ENCODE data around the gene CCDC12.

The CCDC12 gene

DNA sequence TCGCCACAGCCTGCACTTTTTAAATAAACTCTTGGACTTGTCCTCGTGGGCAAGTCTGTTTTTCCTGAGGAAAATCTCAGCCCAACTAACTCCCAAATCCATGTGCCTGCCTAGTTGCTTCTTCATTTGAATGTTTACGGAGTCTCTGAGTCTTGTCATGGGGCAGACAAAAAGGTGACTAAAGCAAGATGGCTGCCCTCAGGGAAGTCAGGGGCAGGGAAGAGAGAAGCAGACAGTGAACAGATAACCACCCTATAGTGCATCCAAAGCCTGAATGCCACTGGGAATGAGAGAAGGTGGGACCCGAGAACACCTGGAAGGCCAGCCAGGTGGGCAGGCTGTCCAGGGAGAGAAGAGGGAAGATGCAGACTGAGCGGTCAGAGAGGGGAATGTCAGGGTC is 21.4 kb downstream of the CCDC12 start:
- DNase-seq (ENCODE audit: low read depth) = no peak

- DNase-seq (ENCODE audit: low read depth) = no peak
Measured at GRCh38 chr3:46954178-46954577, 22.4 kb downstream of the CCDC12 start.

DNA sequence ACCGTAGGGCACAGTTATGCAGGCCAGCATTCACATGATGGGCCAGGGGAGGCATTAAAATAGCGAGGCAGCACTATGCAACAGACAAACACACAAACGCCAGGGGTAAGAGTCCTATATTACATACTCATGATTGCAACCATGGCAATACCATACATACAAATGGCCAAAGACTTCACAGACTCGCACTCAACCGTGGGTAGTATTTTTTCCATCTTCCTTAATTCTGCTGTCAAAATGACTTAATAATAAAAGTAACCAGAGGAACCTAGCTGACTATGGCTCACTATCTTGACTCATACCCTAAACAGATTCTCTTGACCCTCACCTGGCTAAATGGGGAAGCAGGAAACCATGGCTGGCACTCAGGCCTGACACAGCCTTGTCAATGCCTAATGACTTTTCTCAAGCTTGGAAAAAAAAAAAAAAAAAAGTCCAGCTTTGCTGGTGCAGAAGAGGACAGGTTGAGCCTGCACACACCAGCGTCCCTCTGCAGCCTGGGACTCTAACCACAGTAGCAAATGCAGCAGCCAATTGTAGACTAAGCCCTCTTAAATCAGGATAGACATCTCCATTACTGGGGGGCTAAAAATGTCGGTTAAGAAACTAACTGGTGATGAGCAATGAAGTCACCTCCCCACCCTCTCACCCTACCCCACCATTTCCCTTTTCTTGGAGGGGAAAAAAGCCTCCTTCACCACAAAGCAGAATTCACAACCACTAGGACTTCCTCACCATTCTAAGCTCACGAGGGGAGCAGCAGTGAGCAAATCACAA is 23.1 kb downstream of the CCDC12 start:
- DNase-seq (ENCODE audit: low read depth) = no peak

GRCh38 chr3:46952813-46953212 is 23.7 kb downstream of the CCDC12 start:
- no peak for DNase-seq (ENCODE audit: low read depth)

DNA sequence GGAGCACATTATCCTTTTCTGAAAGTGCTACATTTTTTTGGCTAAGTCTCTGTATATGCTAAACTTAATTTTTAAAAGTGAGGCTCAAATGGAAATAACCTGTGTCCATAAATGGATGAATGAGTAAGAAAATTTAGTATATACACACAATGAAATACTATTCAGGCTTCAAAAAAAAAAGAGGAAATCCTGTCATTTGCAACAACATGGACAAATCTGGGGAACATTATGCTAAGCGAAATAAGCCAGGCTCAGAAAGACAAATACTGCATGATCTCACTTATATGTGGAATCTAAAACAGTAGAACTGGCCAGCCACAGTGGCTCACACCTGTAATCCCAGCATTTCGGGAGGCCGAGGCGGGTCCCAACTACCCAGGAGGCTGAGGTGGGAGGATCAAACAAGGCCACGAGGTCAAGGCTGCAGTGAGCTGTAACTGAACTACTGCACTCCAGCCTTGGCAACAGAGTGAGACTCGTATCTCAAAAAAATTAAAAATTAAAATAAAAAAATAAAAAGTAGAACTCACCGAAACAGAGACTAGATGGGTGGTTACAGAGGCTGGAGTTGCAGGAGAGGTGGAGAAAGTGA is 25.8 kb downstream of the CCDC12 start:
- DNase-seq (ENCODE audit: low read depth) = no peak

DNA sequence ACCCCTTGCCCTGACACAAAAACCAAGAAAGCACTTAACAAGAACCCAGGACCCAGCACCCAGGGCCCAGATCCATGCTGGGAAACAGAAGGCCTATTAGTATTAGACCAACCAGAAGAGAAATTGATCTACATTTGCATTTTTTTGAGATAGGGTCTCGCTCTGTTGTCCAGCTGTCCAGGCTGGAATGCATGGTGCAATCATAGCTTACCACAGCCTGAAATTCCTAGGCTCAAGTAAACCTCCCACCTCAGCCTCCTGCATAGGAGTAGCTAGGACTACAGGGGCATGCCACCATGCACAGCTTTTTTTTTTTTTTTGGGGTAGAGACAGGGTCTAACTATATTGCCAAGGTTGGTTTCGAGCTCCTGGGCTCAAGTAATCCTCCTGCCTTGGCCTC is 26.4 kb downstream of the CCDC12 start:
- no peak for DNase-seq (ENCODE audit: low read depth)

DNA sequence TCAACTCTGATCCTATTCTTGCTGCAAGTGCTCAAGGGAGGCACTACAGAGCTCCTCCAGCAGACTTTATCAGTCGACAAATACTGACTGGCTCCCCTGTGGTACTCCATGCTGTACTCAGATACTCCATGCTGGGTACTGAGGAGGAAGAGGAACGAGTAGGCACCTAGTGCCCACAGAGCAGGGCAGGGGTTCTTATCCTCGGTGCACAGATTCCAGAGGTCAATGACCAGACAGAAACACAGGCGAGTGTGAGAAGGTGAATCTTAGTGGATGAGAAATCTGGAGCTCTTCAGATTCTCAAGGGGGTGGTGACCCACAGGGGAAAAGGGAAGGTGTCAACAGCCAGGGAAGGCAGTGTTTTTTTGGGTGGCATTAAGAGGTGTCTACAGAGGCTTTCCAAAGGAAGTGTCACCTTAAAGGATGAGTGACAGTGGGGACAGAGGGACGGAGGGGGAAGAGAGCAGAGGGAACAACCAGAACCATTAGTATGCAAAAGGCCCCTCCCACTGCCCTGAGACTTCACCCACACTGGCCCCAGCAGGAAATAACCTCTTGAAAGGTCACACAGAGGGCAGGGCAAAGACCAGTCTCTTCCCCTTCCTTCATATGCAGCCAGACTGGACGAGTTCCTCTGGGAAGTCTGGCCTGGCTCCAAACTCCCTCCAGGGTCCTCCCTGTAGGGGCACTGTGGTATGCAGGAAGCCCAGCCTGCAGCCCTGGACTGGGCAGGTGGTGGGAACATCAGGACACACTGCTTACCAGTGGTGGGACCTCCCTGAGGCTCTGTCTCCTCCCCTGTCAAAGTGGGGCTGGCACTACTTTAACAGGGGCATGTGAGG is 27.5 kb downstream of the CCDC12 start:
- DNase-seq (ENCODE audit: low read depth) = no peak

DNA sequence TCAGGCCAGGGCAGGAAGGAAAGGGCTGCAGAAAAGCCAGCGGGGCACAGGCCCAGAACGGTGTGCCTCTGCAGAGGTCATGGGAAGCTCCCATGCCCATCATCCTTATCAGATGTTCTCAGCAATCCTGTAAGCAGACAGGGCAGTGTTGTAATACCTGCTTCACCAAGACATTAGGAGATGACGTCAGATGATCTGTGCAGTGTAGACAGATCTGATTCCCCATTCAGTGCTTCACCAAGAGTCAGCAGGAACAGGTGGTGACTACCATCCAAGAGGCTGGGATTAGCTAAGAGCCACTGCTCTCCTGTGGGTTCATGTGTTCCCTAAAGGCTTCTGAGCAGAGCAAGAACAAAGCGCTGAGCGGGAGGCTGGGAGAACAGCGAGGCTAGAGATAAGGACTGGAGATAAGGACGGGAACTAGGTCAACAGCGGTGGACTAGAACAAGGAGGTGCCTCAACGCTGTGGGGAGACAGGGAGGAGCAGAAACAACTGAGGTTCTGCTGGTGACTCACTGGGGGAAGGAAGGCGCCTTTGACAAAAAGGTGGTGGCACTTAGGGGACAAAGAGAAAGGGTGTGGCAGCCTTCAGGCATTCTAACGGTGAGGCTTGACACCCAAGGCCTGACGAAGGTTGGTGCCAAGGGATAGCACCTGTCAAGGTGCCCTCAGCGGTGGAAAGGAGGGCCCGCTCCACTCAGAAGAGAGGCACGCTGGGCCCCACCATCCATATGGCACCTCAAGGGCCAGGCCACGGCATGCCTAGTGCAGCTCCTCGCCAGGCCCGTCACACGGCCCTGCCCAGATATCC is 28.4 kb downstream of the CCDC12 start:
- peak; percentile 90 for DNase-seq (ENCODE audit: low read depth)

DNA sequence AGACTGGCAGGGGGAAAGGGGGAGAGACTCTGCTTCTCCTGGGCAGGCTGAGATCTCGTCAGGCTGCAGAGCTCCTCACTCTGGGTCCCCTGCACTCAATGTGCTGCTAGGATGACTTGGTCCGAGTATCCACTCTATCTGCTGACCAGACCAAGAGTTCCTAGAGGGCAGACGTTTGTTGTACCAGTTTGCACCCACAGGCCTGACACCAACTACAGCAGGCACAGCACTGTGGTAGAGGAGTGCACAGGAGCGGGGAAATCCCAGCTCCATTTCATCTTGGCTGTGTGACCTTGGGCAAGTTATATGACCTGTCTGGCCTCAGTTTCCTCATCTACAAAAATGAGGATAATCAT is 29.0 kb downstream of the CCDC12 start:
- DNase-seq (ENCODE audit: low read depth) = no peak

DNA sequence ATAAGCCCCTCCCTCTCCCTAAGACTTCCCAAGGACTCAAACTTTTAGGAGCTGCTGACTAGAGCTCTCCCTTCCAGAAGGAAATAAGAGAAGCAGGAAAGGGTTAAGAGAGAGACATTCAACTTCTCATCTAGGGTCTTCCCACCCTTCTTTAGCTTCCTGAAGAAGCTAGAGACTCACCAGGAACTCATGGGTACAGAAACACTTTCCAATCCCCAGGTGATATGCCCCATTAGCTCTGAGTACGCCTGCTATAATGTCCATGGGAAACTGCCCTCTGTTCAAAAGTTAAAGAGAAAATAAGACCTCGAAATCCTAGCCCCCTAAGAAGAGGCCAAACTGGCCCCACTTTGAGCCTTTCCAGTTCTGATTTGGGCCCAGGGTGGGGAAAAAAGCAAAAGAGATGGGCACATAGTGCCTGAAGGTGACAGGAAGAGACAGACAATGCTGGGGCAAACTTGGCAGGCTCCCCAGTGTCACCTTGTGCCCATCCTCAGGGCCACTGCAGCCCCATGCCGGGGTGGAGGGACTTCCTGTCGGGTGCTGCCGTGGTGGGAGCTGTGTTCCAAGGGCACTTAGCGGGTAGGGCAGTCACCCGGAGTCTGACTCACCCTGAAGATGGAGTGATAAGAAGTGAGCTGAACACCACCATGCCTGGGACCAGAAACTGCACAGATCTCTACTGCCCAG is 29.5 kb downstream of the CCDC12 start:
- peak; percentile 65 for DNase-seq (ENCODE audit: low read depth)

GRCh38 chr3:46946416-46946815 is 30.1 kb downstream of the CCDC12 start:
- no peak for DNase-seq (ENCODE audit: low read depth)

DNA sequence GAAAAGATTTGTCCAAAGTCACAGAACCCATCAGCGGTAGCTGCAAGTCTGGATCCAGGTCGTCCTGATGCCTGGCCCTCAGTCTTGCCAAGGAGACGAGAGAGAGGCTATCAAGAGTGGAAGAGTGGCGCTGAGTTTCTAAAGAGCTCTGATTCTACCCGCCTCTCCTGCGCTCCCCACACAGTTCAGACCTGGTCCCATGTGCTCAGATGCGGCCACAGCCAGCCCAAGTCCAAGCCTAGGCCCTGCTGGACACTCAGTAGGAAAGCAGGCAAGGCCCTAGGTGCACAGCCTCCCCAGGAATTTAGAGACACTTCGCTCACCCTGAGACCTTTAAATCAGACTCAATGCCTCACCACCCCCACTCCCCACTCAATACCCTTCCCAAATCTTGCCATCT is 32.4 kb downstream of the CCDC12 start:
- DNase-seq (ENCODE audit: low read depth) = no peak

DNA sequence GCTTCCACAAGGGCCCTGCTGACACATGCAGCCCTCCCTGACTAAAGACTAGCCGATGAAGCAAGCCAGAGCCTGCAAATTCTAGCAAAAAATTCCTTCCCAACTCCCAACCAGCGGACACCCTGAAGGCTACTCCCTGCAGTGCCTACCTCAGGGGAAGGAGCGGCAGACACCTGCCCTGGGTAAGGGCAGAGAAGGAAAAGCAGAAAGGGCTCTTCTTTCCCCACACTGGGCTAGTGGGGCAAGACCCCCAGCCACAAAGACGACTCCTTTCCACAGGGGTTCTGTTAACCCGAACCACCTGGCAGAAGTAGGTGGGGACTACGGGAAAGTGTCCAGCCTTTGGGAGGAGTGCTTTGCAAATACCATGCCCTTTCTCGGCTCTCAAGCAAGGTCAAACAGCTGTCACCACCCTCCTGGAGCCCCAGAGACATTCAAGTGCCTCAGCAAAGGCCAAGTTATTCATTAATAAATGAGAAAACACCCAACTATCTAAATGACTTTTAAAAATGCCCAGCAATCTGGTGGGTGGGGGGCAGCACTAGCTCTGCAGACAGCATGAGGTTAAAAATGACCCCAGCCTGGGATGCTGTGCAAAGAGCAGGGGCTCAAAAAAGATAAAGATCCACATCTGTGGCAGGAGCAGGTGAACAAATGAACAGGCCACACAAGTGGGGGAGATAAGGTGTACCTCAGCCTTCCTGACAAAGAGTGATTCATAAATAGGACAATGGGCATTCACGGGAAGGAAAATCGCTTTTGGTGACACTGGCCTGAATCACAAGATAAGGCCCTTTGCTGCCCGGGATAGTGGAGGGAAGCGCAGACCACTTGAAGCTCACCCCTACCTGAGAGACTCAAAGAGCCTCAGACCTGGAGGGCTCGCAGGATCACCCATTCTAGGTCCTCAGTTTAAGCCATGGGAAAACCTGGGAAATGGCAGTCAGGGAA is 33.0 kb downstream of the CCDC12 start:
- no peak for DNase-seq (ENCODE audit: low read depth)

DNA sequence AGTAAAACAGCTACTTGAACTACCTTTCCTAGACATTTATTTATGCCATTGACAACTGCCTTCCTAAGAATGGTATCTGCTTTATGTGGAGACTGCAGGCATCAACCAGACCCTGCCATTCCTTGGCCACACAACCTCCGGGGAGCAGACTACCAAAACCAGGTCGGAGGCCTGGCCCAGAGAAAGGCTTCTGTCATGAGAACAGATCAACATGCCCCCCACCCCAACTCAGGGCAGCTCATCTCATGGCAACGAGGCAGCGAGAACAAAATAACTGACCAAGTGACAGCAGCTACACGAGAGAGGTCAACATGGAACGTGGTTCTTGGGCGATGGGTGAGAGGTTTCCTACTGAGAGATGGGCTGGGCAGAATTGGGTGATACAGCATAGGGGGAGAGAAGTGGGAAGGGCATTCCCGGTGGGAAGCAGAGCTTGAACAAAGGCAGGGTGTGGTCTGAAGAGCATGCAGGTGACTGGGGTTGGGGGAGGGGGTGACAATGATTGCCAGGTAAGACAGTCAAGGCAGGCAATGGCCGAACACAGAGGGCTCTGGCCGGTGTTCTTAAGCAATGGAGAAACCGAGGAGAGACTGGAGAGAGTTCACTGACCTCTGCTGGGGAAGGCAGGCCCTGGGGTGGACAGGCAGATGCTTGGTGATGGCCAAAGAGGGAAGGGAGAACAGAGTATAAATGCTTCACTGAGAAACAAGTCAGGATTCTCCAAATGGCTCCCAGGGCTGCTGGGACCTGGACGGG is 33.9 kb downstream of the CCDC12 start:
- DNase-seq (ENCODE audit: low read depth) = no peak

DNA sequence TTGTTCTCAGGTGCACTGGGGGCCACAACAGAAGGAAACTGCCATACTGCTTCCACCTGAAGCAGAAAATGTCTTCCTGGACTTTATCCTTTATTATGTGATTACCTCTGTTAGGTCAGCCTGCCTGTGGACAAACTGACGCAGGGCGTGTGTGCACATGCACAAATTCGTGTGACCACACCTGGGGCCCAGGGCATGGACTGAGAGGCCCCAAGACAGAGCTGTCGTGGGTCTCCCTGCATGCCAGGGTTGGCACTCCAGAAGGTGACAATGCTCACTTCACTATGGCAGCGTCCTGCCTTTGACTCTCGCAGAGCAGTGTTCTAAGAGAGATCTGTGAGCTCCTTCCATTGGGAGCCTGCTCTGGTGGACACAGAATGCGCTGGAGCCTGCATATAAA is 34.5 kb downstream of the CCDC12 start:
- no peak for DNase-seq (ENCODE audit: low read depth)

- no peak for DNase-seq (ENCODE audit: low read depth)
Measured at GRCh38 chr3:46939578-46940445, 36.7 kb downstream of the CCDC12 start.

DNA sequence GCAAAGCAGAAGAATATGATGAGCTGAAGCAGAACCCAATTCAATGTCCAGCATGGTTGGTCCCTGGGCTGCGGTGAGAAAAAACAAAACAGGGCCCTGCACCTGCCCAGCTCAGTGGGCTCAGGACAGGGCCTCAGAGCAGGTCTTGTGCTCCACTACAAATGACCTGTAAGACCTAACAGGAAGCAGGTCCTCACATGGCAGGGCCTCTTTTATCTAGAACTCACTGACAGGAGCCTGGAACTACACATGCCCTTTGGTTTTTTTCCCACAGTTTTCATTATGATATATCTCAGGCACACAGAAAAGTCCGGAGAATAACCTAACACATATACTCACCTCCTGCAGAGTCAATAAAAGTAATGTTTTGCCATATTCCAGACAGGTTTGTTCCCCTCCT is 38.4 kb downstream of the CCDC12 start:
- no peak for DNase-seq (ENCODE audit: low read depth)

DNA sequence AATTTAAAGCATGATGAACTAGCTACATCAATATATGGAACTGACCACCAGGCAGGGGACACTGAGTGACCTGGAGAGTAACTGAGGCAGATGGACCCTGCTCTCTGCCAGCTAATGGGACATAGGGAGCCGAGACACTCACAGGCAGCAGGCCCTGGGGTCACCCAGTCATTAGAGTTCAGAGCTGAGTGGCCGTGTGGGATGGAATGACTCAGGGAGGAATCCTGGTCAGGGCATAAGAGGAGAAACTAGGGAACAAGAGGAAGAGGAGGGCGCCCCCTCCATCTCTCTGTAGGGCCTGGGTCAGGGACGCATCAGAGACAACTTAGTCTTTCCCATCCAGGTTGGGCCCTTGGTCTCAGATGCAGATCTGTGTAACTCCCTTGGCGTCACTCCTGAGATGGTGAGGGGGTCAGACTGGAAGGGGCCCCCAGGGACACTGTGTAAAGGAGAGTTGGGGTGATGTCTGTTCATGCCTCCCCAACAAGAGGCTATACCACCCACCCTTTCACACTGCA is 39.8 kb downstream of the CCDC12 start:
- DNase-seq (ENCODE audit: low read depth) = peak; percentile 27
